SK-N-SH (cell line): Measurements from ENCODE around the gene PDZD8. TPM values are rescaled to one million over a fixed set of nuclear protein-coding genes. Genes with fewer than 3 reads are reported as not detected.

Experiments used
- CTCF ChIA-PET: fragments of 300-600, 350-600 bp; formaldehyde crosslinking; extraction: SDS; loops from one replicate; lab custom pipeline; 2021; lab: Yijun Ruan, JAX
- POLR2A ChIA-PET: fragments of 350-600 bp; sonication (Branson Sonifier 250); formaldehyde crosslinking; extraction: SDS; loops from one replicate; lab custom pipeline; 2020; ENCODE audit warnings: antibody characterized with exemption, inconsistent platforms; lab: Yijun Ruan, JAX
- DNase-seq: peaks from one replicate; pipeline ENCODE4 v3.0.0; 2012
- H2AFZ ChIP-seq: fragments of 200-600 bp; sonication (generic); 2 replicates; pipeline ENCODE4 v1.8.1; 2016; ENCODE audit warnings: antibody characterized with exemption, mild to moderate bottlenecking, low read depth
- H3F3A ChIP-seq: fragments of 200-600 bp; sonication (generic); replicated peaks from 2 replicates; pipeline ENCODE3; 2016; ENCODE audit warnings: antibody characterized with exemption, mild to moderate bottlenecking; ENCODE audit not compliant: insufficient read depth
- H3K27ac ChIP-seq, 2 experiments: fragments of 200-500 bp in 1 of 2; fragments of 200-600 bp in 1 of 2; sonication (Bioruptor generic) in 1 of 2; sonication (generic), shearing (Covaris generic) in 1 of 2; 2 replicates each; pipeline versions ENCODE4 v1.5.1 to v1.6.1; 2014 to 2016; ENCODE audit warnings: low read depth in 2 of 2, inconsistent platforms in 1 of 2, low read length in 1 of 2, mild to moderate bottlenecking in 1 of 2, mixed read lengths in 1 of 2
- H3K27me3 ChIP-seq: fragments of 200-600 bp; sonication (generic), shearing (Covaris generic); 2 replicates; pipeline ENCODE4 v1.6.1; 2016; ENCODE audit warnings: mixed run types; ENCODE audit not compliant: insufficient read depth
- H3K36me3 ChIP-seq, 2 experiments: fragments of 200-500 bp in 1 of 2; fragments of 200-600 bp in 1 of 2; sonication (Bioruptor generic) in 1 of 2; sonication (generic) in 1 of 2; replicated peaks in 1 of 2; 2 replicates each; pipeline versions ENCODE3 to v1.5.1; 2014 to 2016; ENCODE audit warnings: low read length in 1 of 2, mild to moderate bottlenecking in 1 of 2; ENCODE audit not compliant: insufficient read depth in 2 of 2, control insufficient read depth in 1 of 2
- H3K4me1 ChIP-seq, 2 experiments: fragments of 200-500 bp in 1 of 2; fragments of 200-600 bp in 1 of 2; sonication (Bioruptor generic) in 1 of 2; sonication (generic), shearing (Covaris generic) in 1 of 2; 2 replicates each; pipeline versions ENCODE4 v1.5.1 to v1.6.1; 2014 to 2016; ENCODE audit warnings: low read depth in 1 of 2, low read length in 1 of 2, mixed run types in 1 of 2; ENCODE audit not compliant: insufficient read depth in 2 of 2, control insufficient read depth in 1 of 2
- H3K4me2 ChIP-seq: fragments of 200-600 bp; sonication (generic), shearing (Covaris generic); 2 replicates; pipeline ENCODE4 v1.6.1; 2017; ENCODE audit warnings: mixed run types
- H3K4me3 ChIP-seq, 2 experiments: fragments of 200-500 bp in 1 of 2; fragments of 200-600 bp in 1 of 2; sonication (Bioruptor generic) in 1 of 2; sonication (generic), shearing (Covaris generic) in 1 of 2; 2 replicates each; pipeline versions ENCODE4 v1.5.1 to v1.8.1; 2014 to 2016; ENCODE audit warnings: low read depth in 2 of 2, inconsistent platforms in 1 of 2, low read length in 1 of 2, mild to moderate bottlenecking in 1 of 2, mixed read lengths in 1 of 2, moderate library complexity in 1 of 2
- H3K79me2 ChIP-seq: fragments of 200-600 bp; sonication (generic); 2 replicates; pipeline ENCODE4 v1.8.1; 2017; ENCODE audit warnings: mild to moderate bottlenecking; ENCODE audit not compliant: insufficient read depth
- H3K9ac ChIP-seq: fragments of 200-600 bp; sonication (generic); 2 replicates; pipeline ENCODE4 v1.6.1; 2017; ENCODE audit warnings: mixed run types
- H3K9me2 ChIP-seq: fragments of 200-600 bp; sonication (generic); 2 replicates; pipeline ENCODE4 v1.6.1; 2017; ENCODE audit warnings: mixed run types
- H3K9me3 ChIP-seq: fragments of 200-600 bp; sonication (generic); 2 replicates; pipeline ENCODE4 v1.6.1; 2017; ENCODE audit warnings: mixed run types, mild to moderate bottlenecking, moderate library complexity
- H4K20me1 ChIP-seq: fragments of 200-600 bp; sonication (generic); 2 replicates; pipeline ENCODE4 v1.6.1; 2017; ENCODE audit warnings: mild to moderate bottlenecking, mixed run types; ENCODE audit not compliant: insufficient read depth
- ELF1 ChIP-seq: IDR thresholded peaks from 2 replicates; pipeline ENCODE4 v1.4.0; 2012
- EZH2phosphoT487 ChIP-seq: fragments of 200-600 bp; sonication (generic); IDR thresholded peaks from 2 replicates; pipeline ENCODE4 v1.6.1; 2017; ENCODE audit warnings: low read depth, mixed run types, mild to moderate bottlenecking, antibody characterized with exemption, moderate library complexity, borderline replicate concordance
- GABPA ChIP-seq: IDR thresholded peaks from 2 replicates; pipeline ENCODE4 v1.4.0; 2012; ENCODE audit warnings: low read depth, mild to moderate bottlenecking
- JUND ChIP-seq: IDR thresholded peaks from 2 replicates; pipeline ENCODE4 v1.4.0; 2012
- MEF2A ChIP-seq: IDR thresholded peaks from 2 replicates; pipeline ENCODE4 v1.4.0; 2012; ENCODE audit warnings: low read depth, borderline replicate concordance
- MXI1 ChIP-seq: IDR thresholded peaks from 2 replicates; pipeline ENCODE4 v1.6.1; 2012; ENCODE audit warnings: mild to moderate bottlenecking, low read depth, low read length, improper control_type of control experiment
- NFIC ChIP-seq: IDR thresholded peaks from 2 replicates; pipeline ENCODE4 v1.4.0; 2012; ENCODE audit warnings: borderline replicate concordance
- RCOR1 ChIP-seq: fragments of 150-350 bp; IDR thresholded peaks from 2 replicates; pipeline ENCODE4 v1.6.1; 2017; ENCODE audit warnings: antibody characterized with exemption, low read length
- RFX5 ChIP-seq: IDR thresholded peaks from 2 replicates; pipeline ENCODE4 v1.6.1; 2012; ENCODE audit warnings: mild to moderate bottlenecking, improper control_type of control experiment, low read length
- RXRA ChIP-seq: IDR thresholded peaks from 2 replicates; pipeline ENCODE4 v1.4.0; 2012; ENCODE audit warnings: low read depth, mild to moderate bottlenecking, borderline replicate concordance
- SIN3A ChIP-seq: IDR thresholded peaks from 2 replicates; pipeline ENCODE4 v1.6.1; 2012; ENCODE audit warnings: low read depth, mild to moderate bottlenecking, low read length, moderate library complexity, borderline replicate concordance
- TAF1 ChIP-seq: IDR thresholded peaks from 2 replicates; pipeline ENCODE4 v1.6.1; 2012; ENCODE audit warnings: low read depth, mild to moderate bottlenecking, low read length, moderate library complexity, borderline replicate concordance
- YY1 ChIP-seq: IDR thresholded peaks from 2 replicates; pipeline ENCODE4 v1.4.0; 2012; ENCODE audit warnings: low read depth, mild to moderate bottlenecking
- WGBS: methylation state at CpG from one replicate; pipeline ENCODE4 v1.1.6; 2017; ENCODE audit warnings: low lambda C conversion rate; 5-methylcytosine and 5-hydroxymethylcytosine counted together
- polyA plus RNA-seq, 3 experiments: library from polyadenylated mRNA; depleted of rRNA; stranded (reverse); fragments of >200 nt; gene quantifications; 2 replicates each; pipeline ENCODE4 v1.2.3, GENCODE V29; 2012
- TF ChIP-seq, protein P1 (sequence below): fragments of 150-350 bp; IDR thresholded peaks from 2 replicates; pipeline ENCODE4 v1.6.1; 2016; ENCODE audit warnings: mild to moderate bottlenecking, low read depth, low read length
- TF ChIP-seq, protein P2 (sequence below): fragments of 200-600 bp; sonication (generic); IDR thresholded peaks from 2 replicates; pipeline ENCODE4 v1.6.1; 2017; ENCODE audit warnings: antibody characterized with exemption, mild to moderate bottlenecking, moderate library complexity
- TF ChIP-seq, protein P3 (sequence below): IDR thresholded peaks from 2 replicates; pipeline ENCODE4; 2012
- TF ChIP-seq, protein P4 (sequence below): IDR thresholded peaks from 2 replicates; pipeline ENCODE4 v1.4.0; 2012; ENCODE audit warnings: low read depth, borderline replicate concordance
- TF ChIP-seq, protein P5 (sequence below): IDR thresholded peaks from 2 replicates; pipeline ENCODE4 v1.4.0; 2012; ENCODE audit warnings: low read depth, borderline replicate concordance

The PDZD8 gene
- polyA plus RNA-seq, 1 of the 3 experiments (the other 2 are of a cell fraction): 6.6 TPM

DNA sequence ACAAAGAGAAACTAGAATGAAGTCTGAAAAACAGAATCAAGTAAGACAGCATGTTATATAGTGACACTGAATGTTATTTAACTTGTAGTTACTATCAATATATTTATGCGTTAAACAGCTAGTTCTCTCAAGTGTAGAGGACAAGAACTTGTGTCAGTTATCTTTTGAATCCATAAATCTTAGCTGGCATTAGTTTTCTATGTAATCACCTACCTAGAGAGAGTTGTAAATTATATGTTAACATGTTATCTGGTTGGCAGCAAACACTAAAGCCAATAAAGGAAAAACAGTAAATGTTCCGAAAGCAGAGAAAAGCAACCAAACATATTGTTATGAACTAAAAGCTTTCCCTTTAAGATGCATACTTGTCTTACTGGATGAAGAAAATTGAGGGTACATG is 97.6 kb downstream of the PDZD8 start:
- Histone ChIP-seq H3K4me2 (no peak overlapping the region), H3F3A (no peaks in the 10 kb centered on the region), H3K9ac (no peak overlapping the region), H3K9me2 (no peaks in the 10 kb centered on the region), H3K4me3 (no peak overlapping the region), H3K4me1 (peaks cover 0 to 2% of the 10 kb centered on the region in 2 experiments; a peak in 1 of 4 replicates), H3K27me3 (no peaks in the 10 kb centered on the region), H3K27ac (no peak overlapping the region), H2AFZ (no peak overlapping the region), H3K9me3 (no peaks in the 10 kb centered on the region), H3K36me3 (peaks cover 8 to 11% of the 10 kb centered on the region in 2 experiments), H3K79me2 (no peaks in the 10 kb centered on the region), H4K20me1 (no peaks in the 10 kb centered on the region)
- CTCF ChIA-PET: interaction anchor here (1.6 to 3.7 kb wide), 2 partner anchors 42 to 61 kb away, joined by 9 to 19 read pairs; no protein-coding TSS in a partner anchor
- POLR2A ChIA-PET: no interaction called here
- 98% methylated on average over 2 of the region's 2 CpGs for WGBS
- TF ChIP-seq, protein P1, sequence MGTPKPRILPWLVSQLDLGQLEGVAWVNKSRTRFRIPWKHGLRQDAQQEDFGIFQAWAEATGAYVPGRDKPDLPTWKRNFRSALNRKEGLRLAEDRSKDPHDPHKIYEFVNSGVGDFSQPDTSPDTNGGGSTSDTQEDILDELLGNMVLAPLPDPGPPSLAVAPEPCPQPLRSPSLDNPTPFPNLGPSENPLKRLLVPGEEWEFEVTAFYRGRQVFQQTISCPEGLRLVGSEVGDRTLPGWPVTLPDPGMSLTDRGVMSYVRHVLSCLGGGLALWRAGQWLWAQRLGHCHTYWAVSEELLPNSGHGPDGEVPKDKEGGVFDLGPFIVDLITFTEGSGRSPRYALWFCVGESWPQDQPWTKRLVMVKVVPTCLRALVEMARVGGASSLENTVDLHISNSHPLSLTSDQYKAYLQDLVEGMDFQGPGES: no peak
- no peak for TF ChIP-seq SIN3A
- TF ChIP-seq, protein P2, sequence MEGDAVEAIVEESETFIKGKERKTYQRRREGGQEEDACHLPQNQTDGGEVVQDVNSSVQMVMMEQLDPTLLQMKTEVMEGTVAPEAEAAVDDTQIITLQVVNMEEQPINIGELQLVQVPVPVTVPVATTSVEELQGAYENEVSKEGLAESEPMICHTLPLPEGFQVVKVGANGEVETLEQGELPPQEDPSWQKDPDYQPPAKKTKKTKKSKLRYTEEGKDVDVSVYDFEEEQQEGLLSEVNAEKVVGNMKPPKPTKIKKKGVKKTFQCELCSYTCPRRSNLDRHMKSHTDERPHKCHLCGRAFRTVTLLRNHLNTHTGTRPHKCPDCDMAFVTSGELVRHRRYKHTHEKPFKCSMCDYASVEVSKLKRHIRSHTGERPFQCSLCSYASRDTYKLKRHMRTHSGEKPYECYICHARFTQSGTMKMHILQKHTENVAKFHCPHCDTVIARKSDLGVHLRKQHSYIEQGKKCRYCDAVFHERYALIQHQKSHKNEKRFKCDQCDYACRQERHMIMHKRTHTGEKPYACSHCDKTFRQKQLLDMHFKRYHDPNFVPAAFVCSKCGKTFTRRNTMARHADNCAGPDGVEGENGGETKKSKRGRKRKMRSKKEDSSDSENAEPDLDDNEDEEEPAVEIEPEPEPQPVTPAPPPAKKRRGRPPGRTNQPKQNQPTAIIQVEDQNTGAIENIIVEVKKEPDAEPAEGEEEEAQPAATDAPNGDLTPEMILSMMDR: no peak
- TF ChIP-seq, protein P3, sequence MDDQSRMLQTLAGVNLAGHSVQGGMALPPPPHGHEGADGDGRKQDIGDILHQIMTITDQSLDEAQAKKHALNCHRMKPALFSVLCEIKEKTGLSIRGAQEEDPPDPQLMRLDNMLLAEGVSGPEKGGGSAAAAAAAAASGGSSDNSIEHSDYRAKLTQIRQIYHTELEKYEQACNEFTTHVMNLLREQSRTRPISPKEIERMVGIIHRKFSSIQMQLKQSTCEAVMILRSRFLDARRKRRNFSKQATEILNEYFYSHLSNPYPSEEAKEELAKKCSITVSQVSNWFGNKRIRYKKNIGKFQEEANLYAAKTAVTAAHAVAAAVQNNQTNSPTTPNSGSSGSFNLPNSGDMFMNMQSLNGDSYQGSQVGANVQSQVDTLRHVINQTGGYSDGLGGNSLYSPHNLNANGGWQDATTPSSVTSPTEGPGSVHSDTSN: no peak
- no peak for TF ChIP-seq RFX5
- no peak for TF ChIP-seq MXI1
- no peak for TF ChIP-seq RXRA
- TF ChIP-seq NFIC: no peak
- TF ChIP-seq GABPA: no peak
- TF ChIP-seq ELF1: no peak
- no peak for TF ChIP-seq YY1
- TF ChIP-seq RCOR1: no peak
- TF ChIP-seq EZH2phosphoT487: no peak
- TF ChIP-seq JUND: no peak
- no peak for TF ChIP-seq MEF2A
- no peak for TF ChIP-seq TAF1
- TF ChIP-seq, protein P4, sequence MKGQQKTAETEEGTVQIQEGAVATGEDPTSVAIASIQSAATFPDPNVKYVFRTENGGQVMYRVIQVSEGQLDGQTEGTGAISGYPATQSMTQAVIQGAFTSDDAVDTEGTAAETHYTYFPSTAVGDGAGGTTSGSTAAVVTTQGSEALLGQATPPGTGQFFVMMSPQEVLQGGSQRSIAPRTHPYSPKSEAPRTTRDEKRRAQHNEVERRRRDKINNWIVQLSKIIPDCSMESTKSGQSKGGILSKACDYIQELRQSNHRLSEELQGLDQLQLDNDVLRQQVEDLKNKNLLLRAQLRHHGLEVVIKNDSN: no peak
- TF ChIP-seq, protein P5, sequence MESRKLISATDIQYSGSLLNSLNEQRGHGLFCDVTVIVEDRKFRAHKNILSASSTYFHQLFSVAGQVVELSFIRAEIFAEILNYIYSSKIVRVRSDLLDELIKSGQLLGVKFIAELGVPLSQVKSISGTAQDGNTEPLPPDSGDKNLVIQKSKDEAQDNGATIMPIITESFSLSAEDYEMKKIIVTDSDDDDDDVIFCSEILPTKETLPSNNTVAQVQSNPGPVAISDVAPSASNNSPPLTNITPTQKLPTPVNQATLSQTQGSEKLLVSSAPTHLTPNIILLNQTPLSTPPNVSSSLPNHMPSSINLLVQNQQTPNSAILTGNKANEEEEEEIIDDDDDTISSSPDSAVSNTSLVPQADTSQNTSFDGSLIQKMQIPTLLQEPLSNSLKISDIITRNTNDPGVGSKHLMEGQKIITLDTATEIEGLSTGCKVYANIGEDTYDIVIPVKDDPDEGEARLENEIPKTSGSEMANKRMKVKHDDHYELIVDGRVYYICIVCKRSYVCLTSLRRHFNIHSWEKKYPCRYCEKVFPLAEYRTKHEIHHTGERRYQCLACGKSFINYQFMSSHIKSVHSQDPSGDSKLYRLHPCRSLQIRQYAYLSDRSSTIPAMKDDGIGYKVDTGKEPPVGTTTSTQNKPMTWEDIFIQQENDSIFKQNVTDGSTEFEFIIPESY: no peak
- no peak for DNase-seq
